ENCODE measurements around the gene TACR1. TPM values are rescaled to one million over a fixed set of nuclear protein-coding genes. Genes with fewer than 3 reads are reported as not detected.

Gene TACR1
- polyA plus RNA-seq, 1 of the 3 experiments (the other 2 are of a cell fraction) = under 0.01 TPM

GRCh38 chr2:75175456-75175855 lies 23.9 kb downstream of the TACR1 start:
- DNase-seq = no peak
- H3K27ac ChIP-seq (ENCODE audit: low read depth in 2 of 2, low read length in 1 of 2) = no peak overlapping the region
- H3K27me3 ChIP-seq (ENCODE audit: insufficient read depth) = no peaks in the 10 kb centered on the region
- CTCF ChIA-PET = interaction anchor here (0.6 kb wide), 1 partner anchor 286 kb away, joined by 3 read pairs; no protein-coding TSS in a partner anchor
- POLR2A ChIA-PET = no interaction called here
- H3K79me2 ChIP-seq (ENCODE audit: insufficient read depth) = no peaks in the 10 kb centered on the region
- no peaks in the 10 kb centered on the region; a peak in 1 of 4 replicates for H3K4me1 ChIP-seq (ENCODE audit: control insufficient read depth in 1 of 2, insufficient read depth in 2 of 2, low read depth in 1 of 2, low read length in 1 of 2)
- H3K9ac ChIP-seq = no peak overlapping the region
- H3K36me3 ChIP-seq (replicated peaks in 1 of 2; ENCODE audit: control insufficient read depth in 1 of 2, insufficient read depth in 2 of 2, low read length in 1 of 2) = no peaks in the 10 kb centered on the region
- H3K4me2 ChIP-seq = no peak overlapping the region
- no peak overlapping the region for H2AFZ ChIP-seq (ENCODE audit: low read depth)
- no peaks in the 10 kb centered on the region for H4K20me1 ChIP-seq (ENCODE audit: insufficient read depth)
- no peaks in the 10 kb centered on the region for H3K9me3 ChIP-seq
- WGBS (ENCODE audit: low lambda C conversion rate) = 48% methylated on average over 3 of the region's 3 CpGs
- no peak for TF ChIP-seq GATA2 (CRISPR knock-in tag; IDR thresholded peaks at IDR 0.05)
- no peak for TF ChIP-seq SIN3A (IDR thresholded peaks at IDR 0.05; ENCODE audit: borderline replicate concordance, low read depth, low read length)
- no peak for TF ChIP-seq POLR2AphosphoS5 (IDR thresholded peaks at IDR 0.05; ENCODE audit: low read depth, low read length)
- no peak for TF ChIP-seq FOSL2 (IDR thresholded peaks at IDR 0.05; ENCODE audit: borderline replicate concordance, low read depth)
- TF ChIP-seq FOXJ3 (CRISPR knock-in tag; IDR thresholded peaks at IDR 0.05) = no peak
- no peak for TF ChIP-seq GABPA (IDR thresholded peaks at IDR 0.05; ENCODE audit: low read depth)
- no peak for TF ChIP-seq JUND (IDR thresholded peaks at IDR 0.05)
- TF ChIP-seq RXRA (IDR thresholded peaks at IDR 0.05; ENCODE audit: borderline replicate concordance, low read depth) = no peak
- no peaks in the 10 kb centered on the region for H3F3A ChIP-seq (replicated peaks; ENCODE audit: insufficient read depth)
- H3K4me3 ChIP-seq (ENCODE audit: low read depth in 2 of 2, low read length in 1 of 2) = no peak overlapping the region
- H3K9me2 ChIP-seq = no peaks in the 10 kb centered on the region

GRCh38 chr2:75174981-75175380 lies 24.3 kb downstream of the TACR1 start:
- Histone ChIP-seq H3K27ac (ENCODE audit: low read depth in 2 of 2, low read length in 1 of 2) (no peak overlapping the region), H3K79me2 (ENCODE audit: insufficient read depth) (no peaks in the 10 kb centered on the region), H3K4me2 (no peak overlapping the region), H3K9ac (no peak overlapping the region), H3K9me3 (no peaks in the 10 kb centered on the region), H3K4me1 (ENCODE audit: control insufficient read depth in 1 of 2, insufficient read depth in 2 of 2, low read depth in 1 of 2, low read length in 1 of 2) (no peaks in the 10 kb centered on the region), H3F3A (replicated peaks; ENCODE audit: insufficient read depth) (no peaks in the 10 kb centered on the region), H4K20me1 (ENCODE audit: insufficient read depth) (no peaks in the 10 kb centered on the region), H2AFZ (ENCODE audit: low read depth) (no peak overlapping the region), H3K4me3 (ENCODE audit: low read depth in 2 of 2, low read length in 1 of 2) (no peak overlapping the region), H3K27me3 (ENCODE audit: insufficient read depth) (no peaks in the 10 kb centered on the region; the same call in 1 of the 2 replicates), H3K36me3 (replicated peaks in 1 of 2; ENCODE audit: control insufficient read depth in 1 of 2, insufficient read depth in 2 of 2, low read length in 1 of 2) (no peaks in the 10 kb centered on the region), H3K9me2 (no peaks in the 10 kb centered on the region)
- no peak for DNase-seq
- WGBS (ENCODE audit: low lambda C conversion rate) = 37% methylated on average over 2 of the region's 2 CpGs
- CTCF ChIA-PET = interaction anchor here (0.6 kb wide), 1 partner anchor 286 kb away, joined by 3 read pairs; no protein-coding TSS in a partner anchor
- TF ChIP-seq ZBTB33 (IDR thresholded peaks at IDR 0.05; ENCODE audit: borderline replicate concordance, low read depth) (no peak), CHD2 (IDR thresholded peaks at IDR 0.05; ENCODE audit: low read length, partially characterized antibody) (no peak), JUND (IDR thresholded peaks at IDR 0.05) (no peak), MXI1 (IDR thresholded peaks at IDR 0.05; ENCODE audit: low read depth, low read length) (no peak), FOSL2 (IDR thresholded peaks at IDR 0.05; ENCODE audit: borderline replicate concordance, low read depth) (no peak), USF1 (IDR thresholded peaks at IDR 0.05; ENCODE audit: borderline replicate concordance, low read depth) (no peak), IRF3 (IDR thresholded peaks at IDR 0.05; ENCODE audit: low read depth, low read length) (no peak), EP300 (IDR thresholded peaks at IDR 0.05; ENCODE audit: borderline replicate concordance in 1 of 2, low read depth in 1 of 2, low read length in 1 of 2) (no peak), NFIC (IDR thresholded peaks at IDR 0.05; ENCODE audit: borderline replicate concordance) (no peak), TEAD4 (IDR thresholded peaks at IDR 0.05; ENCODE audit: borderline replicate concordance, insufficient read depth) (no peak), PBX3 (IDR thresholded peaks at IDR 0.05) (no peak), RFX5 (IDR thresholded peaks at IDR 0.05; ENCODE audit: low read length) (no peak)
- POLR2A ChIA-PET = no interaction called here
